Mesothelial cell of epicardium (in vitro differentiated cells): ENCODE measurements around the gene GTF2A1L. TPM values are rescaled to one million over a fixed set of nuclear protein-coding genes. Genes with fewer than 3 reads are reported as not detected.
"Not testable (repeated sequence)": the region's sequence is repeated elsewhere in the genome, so short reads cannot be mapped to it uniquely, and the experiment has no call there.

ENCODE experiments used
- DNase-seq, 2 experiments: peaks; one replicate each; pipeline ENCODE4 v3.0.0; 2021; ENCODE audit warnings: low spot score in 2 of 2; ENCODE audit not compliant: unreplicated experiment in 2 of 2
- H3K27ac Mint-ChIP-seq: 2 replicates; pipeline ENCODE4 v1.8.0; 2021; ENCODE audit warnings: mixed read lengths
- H3K27me3 Mint-ChIP-seq: 2 replicates; pipeline ENCODE4 v1.8.0; 2021; ENCODE audit warnings: low read depth, mixed read lengths
- H3K36me3 Mint-ChIP-seq: 2 replicates; pipeline ENCODE4 v1.8.0; 2021; ENCODE audit warnings: mixed read lengths
- H3K4me1 Mint-ChIP-seq: 2 replicates; pipeline ENCODE4 v1.8.0; 2021; ENCODE audit warnings: mixed read lengths
- H3K4me3 Mint-ChIP-seq: 2 replicates; pipeline ENCODE4 v1.8.0; 2021; ENCODE audit warnings: mild to moderate bottlenecking, moderate library complexity, mixed read lengths
- H3K9me3 Mint-ChIP-seq: 2 replicates; pipeline ENCODE4 v1.8.0; 2021; ENCODE audit warnings: mixed read lengths
- total RNA-seq: library from RNA; stranded (reverse); gene quantifications from 3 replicates; pipeline ENCODE4 v1.2.1, GENCODE V29; 2021
- TF ChIP-seq, protein P1 (sequence below): fragments of 200-600 bp; sonication (generic); IDR thresholded peaks from one replicate; pipeline ENCODE4 v1.5.0; 2021; ENCODE audit warnings: antibody characterized with exemption; ENCODE audit not compliant: unreplicated experiment

Gene GTF2A1L
- total RNA-seq, 1 donor from 2014 or later, result 0.69 TPM

DNA sequence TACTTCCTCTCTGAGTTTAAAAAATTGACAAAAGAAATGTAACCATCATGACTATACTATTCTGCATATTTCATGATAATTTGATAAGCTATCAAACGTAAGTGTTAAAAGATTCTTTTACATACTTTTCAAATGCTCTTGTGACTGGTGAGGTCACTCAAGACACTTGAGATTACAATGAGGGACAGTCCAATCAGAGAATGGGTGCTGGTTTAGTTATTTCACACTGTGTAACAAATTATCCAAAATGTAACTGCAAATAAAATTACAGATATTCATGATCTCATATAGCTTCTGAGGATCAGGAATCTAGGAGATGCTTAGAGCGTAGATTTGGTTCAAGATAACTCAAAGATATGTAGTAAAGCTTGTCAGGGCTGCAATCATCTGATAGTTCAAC is 4.4 kb upstream of the GTF2A1L start:
- peaks cover 6% of the 10 kb centered on the region for H3K36me3 Mint-ChIP-seq
- no peak overlapping the region for H3K27ac Mint-ChIP-seq

DNA sequence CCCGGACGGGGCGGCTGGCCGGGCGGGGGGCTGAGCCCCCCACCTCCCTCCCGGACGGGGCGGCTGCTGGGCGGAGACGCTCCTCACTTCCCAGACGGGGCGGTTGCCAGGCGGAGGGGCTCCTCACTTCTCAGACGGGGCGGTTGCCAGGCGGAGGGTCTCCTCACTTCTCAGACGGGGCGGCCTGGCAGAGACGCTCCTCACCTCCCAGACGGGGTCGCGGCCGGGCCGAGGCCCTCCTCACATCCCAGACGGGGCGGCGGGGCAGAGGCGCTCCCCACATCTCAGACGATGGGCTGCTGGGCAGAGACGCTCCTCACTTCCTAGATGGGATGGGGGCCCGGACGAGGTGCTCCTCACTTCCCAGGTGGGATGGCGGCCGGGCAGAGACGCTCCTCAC is 3.1 kb upstream of the GTF2A1L start:
- not testable (repeated sequence) for H3K4me3 Mint-ChIP-seq, H3K4me1 Mint-ChIP-seq, H3K27me3 Mint-ChIP-seq, H3K27ac Mint-ChIP-seq, H3K36me3 Mint-ChIP-seq, DNase-seq
- H3K9me3 Mint-ChIP-seq, result peaks cover 10% of the 10 kb centered on the region

More for the DNA sequence above, 4.4 kb upstream of the GTF2A1L start:
- Mint-ChIP-seq H3K4me1 (no peaks in the 10 kb centered on the region), H3K4me3 (no peak overlapping the region), H3K27me3 (no peaks in the 10 kb centered on the region), H3K9me3 (peaks cover 10% of the 10 kb centered on the region)
- TF ChIP-seq, protein P1, sequence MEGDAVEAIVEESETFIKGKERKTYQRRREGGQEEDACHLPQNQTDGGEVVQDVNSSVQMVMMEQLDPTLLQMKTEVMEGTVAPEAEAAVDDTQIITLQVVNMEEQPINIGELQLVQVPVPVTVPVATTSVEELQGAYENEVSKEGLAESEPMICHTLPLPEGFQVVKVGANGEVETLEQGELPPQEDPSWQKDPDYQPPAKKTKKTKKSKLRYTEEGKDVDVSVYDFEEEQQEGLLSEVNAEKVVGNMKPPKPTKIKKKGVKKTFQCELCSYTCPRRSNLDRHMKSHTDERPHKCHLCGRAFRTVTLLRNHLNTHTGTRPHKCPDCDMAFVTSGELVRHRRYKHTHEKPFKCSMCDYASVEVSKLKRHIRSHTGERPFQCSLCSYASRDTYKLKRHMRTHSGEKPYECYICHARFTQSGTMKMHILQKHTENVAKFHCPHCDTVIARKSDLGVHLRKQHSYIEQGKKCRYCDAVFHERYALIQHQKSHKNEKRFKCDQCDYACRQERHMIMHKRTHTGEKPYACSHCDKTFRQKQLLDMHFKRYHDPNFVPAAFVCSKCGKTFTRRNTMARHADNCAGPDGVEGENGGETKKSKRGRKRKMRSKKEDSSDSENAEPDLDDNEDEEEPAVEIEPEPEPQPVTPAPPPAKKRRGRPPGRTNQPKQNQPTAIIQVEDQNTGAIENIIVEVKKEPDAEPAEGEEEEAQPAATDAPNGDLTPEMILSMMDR, result no peak
- DNase-seq, result no peak

DNA sequence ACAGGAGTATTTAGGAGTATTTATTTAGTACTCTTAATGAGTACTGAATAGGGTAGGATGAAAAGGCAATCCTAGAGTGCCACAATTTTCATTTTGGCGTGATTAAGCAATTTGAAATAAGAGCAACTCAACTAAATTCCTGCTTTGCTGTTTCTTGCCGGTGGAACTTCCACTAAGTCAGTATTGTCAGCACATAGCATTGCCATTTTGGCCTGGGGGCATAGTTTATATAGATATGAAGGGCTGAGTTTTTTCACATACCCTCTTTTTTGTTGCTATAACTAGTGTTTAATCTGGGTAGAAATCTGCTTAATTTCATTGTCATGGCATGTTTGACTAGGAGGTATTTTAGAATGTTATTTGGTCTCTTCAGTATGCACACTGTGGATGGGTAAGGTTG is 1.9 kb downstream of the GTF2A1L start:
- Mint-ChIP-seq H3K4me1 (no peaks in the 10 kb centered on the region), H3K36me3 (no peaks in the 10 kb centered on the region), H3K9me3 (peaks cover 9% of the 10 kb centered on the region), H3K27me3 (no peaks in the 10 kb centered on the region), H3K4me3 (no peak overlapping the region), H3K27ac (no peak overlapping the region)
- no peak for DNase-seq
- TF ChIP-seq, protein P1, result no peak

DNA sequence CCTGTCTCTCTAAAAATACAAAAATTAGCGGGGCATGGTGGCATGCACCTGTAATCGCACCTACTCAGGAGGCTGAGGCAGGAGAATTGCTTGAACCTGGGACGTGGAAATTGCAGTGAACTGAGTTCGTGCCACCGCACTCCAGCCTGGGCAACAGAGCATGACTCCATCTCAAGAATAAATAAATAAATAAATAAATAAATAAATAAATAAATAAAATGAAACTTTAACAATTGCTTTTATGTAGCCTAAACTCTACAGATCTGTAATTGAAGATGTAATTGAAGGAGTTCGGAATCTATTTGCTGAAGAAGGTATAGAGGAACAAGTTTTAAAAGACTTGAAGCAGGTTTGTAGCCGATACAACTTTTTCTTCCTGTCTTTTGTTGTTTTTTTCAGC is 2.9 kb downstream of the GTF2A1L start:
- Mint-ChIP-seq H3K27ac (no peak overlapping the region), H3K27me3 (no peaks in the 10 kb centered on the region), H3K4me1 (no peaks in the 10 kb centered on the region), H3K4me3 (no peak overlapping the region), H3K36me3 (no peaks in the 10 kb centered on the region), H3K9me3 (peaks cover 9% of the 10 kb centered on the region)
- DNase-seq, result no peak
- TF ChIP-seq, protein P1, result no peak

DNA sequence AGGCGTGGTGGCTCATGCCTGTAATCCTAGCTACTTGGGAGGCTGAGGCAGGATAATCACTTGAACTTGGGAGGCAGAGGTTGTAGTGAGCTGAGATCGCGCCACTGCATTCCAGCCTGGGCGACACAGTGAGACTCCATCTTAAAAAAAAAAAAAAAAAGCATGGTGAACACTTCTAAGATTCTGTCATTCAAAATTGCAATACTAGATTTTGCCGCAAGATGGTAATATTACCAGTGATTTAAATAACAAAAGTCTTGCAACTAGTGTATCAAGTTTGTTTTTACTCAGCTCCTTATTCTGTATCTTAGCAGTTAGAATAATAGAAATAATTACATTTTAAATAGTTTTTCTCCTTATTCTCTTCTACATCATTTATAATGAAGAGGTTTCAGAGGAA is 5.0 kb downstream of the GTF2A1L start:
- H3K9me3 Mint-ChIP-seq, H3K4me1 Mint-ChIP-seq, H3K36me3 Mint-ChIP-seq, H3K4me3 Mint-ChIP-seq, H3K27ac Mint-ChIP-seq, DNase-seq, H3K27me3 Mint-ChIP-seq: not testable (repeated sequence)

DNA sequence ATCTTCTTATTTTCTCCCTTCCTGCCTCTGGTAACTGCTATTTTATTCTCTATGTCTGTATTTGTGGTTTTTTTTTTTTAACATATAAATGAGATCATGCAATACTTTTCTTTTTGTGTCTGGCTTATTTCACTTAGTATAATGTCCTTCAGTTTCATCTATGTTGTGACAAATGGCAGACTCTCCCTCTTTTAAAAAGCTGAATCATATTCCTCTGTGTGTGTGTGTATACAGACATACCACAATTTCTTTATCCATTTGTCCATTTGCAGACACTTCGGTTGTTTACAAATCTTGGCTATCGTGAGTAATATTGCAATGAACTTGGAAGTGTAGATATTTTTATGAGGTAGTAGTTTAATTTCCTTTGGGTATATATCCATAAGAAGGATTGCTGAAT is 7.0 kb downstream of the GTF2A1L start:
- H3K27me3 Mint-ChIP-seq, result no peaks in the 10 kb centered on the region
- peaks cover 5% of the 10 kb centered on the region for H3K9me3 Mint-ChIP-seq
- H3K4me3 Mint-ChIP-seq, result no peak overlapping the region
- TF ChIP-seq, protein P1, result no peak
- H3K4me1 Mint-ChIP-seq, result no peaks in the 10 kb centered on the region
- no peak overlapping the region for H3K27ac Mint-ChIP-seq
- H3K36me3 Mint-ChIP-seq, result peaks cover 4% of the 10 kb centered on the region
- no peak for DNase-seq

DNA sequence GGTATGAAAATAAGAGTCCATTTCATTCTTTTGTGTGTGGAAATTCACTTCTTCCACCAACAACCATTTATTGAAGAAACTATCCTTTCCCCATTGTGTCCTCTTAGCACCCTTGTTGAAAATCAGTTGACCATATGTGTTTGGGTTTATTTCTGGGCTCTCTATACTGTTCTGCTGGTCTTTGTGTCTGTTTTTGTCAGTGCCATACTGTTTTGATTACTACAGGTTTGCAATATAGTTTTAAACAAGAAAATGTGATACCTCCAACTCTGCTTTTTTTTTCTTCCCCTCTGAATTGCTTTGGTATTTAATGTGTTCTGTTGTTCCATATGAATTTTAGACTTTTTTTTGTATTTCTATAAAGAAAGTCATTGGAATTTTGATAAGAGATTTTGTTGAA is 8.4 kb downstream of the GTF2A1L start:
- Mint-ChIP-seq H3K4me3 (no peak overlapping the region), H3K27ac (no peak overlapping the region), H3K36me3 (peaks cover 7% of the 10 kb centered on the region), H3K27me3 (no peaks in the 10 kb centered on the region), H3K9me3 (peaks cover 9% of the 10 kb centered on the region), H3K4me1 (no peaks in the 10 kb centered on the region)
- TF ChIP-seq, protein P1, result no peak
- DNase-seq, result no peak
